T-helper 1 cell (primary cell): ENCODE results near the gene AIG1.
A peak's percentile ranks its signal among the peaks of the same experiment; 100 is the strongest.
"Not testable (repeated sequence)": the region's sequence is repeated elsewhere in the genome, so short reads cannot be mapped to it uniquely, and the experiment has no call there.

Experiments used
- DNase-seq, 5 donors: peaks; one replicate each; pipeline ENCODE4 v3.0.0-alpha.2; 2012 to 2020

AIG1 gene

DNA sequence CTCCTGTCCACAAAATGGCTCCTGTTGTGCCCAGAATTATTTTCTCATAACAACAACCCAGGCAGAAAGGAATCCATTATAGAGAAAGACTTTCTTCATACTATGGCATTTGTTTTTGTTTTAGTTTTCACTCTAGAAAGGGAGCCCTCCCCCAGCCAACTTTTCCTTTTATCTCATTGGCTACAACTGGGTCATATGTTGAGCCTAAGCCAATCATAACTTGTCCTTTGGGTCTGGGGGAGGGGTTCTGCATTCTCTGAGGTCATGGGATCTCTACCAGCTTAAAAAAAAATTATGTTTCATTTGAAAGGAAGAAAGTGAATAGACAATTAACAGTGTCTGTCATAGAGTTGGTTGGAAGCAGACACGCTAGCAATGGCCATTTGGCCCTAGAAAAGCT, 177.6 kb downstream of the AIG1 start:
- DNase-seq = no peak

DNA sequence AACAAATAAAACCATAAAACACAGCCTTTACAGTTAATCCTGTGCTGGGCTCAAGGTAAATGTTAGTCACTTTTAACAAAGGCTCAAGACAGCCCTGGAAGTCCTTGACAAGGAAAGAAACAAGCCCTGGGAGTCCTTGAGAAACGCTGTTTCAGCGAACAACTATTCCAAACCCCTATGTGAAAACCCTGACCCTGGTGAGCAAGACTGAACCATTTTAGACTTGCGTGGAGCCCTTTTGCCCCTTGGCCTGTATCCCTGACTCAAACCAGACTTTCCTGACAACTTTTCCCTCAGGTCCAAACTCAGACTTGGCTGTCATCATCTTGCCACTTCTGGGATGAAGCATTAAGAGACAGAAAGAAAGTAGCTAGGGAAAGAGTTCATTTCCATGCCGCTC, 180.4 kb downstream of the AIG1 start:
- no peak for DNase-seq

DNA sequence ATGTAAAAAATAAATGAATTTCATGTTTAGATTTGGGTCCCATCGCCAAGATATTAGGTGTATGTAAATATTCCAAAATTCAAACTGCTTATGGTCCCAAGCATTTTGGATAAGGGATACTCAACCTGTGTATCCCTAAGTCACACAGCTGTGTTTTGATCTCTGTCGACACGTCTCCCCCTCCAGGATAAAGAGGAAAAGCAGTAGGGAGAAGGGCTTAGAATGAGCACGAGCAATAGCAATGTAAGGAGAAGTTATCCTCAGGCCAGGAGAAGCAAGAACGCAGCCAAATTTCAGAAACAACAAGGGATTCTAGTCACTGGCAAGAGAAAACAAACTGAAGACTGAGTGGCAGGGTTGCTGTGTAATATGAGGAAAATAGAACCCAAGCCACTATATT, 181.2 kb downstream of the AIG1 start:
- DNase-seq = no peak

DNA sequence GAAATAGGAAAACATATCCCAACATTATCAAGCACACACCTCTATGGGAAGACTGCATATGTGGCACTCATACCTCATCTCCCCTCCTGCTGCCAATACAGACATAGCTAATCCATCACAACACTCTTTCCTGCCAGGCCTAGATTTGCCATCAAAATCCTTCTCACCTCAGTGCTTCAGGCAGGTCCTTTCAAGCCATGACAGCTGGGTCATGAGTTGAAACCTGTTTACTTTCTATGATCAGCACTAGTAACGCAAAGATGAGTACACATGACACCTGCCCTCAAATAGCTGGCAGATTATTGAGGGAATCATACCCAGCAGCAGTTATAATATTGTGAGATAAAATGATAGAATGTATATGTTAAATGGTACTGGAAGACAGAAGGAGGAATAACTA, 183.1 kb downstream of the AIG1 start:
- DNase-seq = no peak

DNA sequence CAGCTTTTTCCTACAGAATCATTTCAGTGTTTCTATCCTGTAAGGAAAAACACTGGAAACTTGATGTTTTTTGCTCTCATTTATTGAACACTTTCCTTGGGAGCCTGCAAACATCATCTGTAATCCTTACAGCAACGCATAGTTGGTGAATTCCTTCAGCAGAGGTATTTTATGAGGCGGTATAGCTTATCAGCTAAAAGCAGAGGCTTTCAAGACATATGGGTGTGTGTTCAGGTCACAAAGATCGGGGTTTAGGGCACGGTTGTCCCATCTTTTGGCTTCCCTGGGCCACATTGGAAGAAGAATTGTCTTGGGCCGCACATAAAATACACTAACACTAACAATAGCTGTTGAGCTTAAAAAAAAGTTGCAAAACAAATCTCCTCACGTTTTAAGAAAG, 185.0 kb downstream of the AIG1 start:
- DNase-seq = no peak

DNA sequence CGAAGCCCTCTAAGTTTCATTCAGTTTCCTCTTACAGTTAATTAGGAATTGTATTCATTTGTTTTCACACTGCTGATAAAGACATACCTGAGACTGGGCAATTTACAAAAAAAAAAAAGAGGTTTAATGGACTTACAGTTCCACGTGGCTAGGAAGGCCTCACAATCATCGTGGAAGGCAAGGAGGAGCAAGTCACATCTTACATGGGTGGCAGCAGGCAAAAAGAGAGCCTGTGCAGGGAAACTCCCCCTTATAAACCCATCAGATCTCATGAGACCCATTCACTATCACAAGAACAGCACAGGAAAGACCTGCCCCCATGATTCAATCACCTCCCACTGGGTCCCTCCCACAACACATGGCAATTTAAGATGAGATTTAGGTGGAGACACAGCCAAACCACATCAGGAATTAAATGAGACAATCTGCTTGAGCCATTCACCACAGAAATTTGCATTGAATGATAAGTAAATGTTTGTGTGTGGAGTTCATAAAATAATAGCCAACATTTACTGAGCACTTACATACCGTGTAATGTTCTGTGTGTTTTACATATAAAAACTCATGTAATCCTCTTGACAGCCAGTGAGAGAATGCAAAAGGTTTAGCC, 185.6 kb downstream of the AIG1 start:
- DNase-seq = not testable (repeated sequence)

DNA sequence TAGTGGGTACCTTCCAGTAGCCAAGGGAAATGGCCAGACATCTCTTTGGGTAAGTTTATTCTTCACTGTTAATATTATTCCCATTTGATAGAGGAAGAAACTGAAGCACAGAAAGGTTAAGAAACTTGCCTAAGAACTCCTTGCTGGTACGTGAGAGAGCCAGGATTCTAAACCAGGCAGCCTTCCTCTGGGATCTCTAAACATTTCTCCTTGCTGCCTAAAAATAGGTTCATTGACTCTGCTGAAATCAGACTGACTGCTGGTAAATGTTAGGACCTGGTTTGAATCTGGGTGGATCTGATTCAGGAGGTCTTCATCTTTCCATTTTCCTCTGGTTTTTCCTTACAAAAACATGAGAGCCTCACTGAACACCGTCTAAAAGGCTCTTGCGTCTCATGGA, 186.9 kb downstream of the AIG1 start:
- DNase-seq = no peak

DNA sequence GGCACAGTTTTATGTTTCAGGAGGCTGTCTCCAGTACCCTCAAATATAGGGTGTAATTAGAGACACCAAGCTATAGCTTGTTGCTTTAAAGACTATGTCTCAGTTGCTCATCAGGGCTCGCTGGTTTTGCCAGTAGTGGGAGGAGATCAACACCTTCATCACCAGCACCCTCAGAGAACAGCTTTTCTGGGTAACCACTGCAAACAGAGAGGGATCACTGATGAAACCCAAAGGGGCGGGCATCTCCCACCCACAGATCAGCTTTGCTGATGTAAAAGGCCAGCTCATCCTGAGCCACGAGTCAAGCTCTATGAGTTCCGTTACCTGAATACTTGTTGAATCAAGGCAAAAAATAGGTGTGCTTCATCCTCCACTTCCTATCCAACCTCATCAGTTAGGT, 187.7 kb downstream of the AIG1 start:
- DNase-seq = no peak

DNA sequence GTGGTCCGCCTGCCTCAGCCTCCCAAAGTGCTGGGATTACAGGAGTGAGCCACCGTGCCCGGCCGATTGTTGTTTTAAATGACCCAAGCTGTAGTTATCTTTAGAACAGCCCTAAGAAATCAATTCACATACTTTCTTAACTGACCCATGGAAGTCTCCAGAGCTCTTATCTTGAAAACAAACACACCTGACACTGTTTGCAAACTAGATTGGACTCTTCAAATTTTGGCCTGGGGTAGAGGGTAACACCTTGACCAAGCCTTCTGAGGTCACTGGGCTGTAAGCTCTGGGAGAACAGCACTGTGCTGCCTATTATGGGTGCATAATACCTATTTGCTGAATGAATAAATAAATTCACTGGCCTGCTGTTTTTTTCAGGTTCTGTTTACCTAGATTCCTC, 190.6 kb downstream of the AIG1 start:
- DNase-seq = no peak

DNA sequence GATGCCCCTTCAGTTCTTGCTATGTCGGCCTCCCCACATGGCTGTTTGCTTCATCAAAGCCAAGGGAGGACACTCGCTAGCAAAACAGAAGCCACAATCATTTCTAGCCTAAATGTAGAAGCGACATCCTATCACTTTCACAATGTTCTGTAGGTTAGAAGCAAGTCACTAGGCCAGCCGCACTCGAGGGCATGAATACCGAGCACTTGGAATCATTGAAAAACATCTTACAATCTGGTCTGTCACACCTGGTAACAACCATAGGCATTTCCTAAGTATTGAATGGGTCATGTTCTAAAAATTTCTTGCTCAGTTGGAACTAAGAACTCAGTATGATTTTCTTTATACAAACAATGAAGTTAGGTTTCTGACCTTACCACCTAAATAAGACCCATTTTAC, 192.3 kb downstream of the AIG1 start:
- DNase-seq = no peak

DNA sequence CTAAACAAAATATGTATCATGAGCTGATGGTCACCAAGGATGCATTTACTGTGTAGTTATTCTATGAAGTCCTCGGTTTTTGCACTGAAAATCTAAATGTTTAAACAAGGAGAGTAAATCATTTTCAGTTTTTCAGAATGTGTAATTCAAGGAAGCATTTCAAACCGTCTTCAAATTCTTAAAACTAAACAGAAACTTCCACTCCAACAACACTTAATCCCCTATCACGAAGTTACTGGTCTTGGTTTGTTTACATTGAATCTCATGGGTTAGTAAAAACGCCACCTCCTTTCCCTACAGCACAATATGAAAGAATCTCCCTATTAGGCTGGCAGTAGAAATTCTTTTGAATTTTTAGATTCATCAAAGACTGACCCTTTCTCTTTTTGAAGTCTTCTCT, 192.9 kb downstream of the AIG1 start:
- no peak for DNase-seq

DNA sequence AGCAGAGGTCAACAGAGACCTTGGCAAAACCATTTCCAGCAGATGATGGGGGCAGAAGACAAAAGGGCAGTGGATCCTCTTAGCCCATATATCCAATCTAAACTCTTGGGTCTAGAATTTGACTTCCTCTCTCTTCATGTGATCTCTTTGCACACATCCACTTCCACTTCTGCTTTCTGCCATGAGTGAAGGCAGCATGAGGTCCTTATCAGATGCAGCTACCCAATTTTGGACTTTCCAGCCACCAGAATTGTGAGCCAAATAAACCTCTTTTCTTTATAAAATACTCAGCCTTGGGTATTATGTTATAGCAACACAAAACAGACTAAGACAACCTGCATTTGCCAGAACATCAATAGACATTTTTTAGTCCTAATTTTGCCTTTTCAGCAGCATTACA, 198.3 kb downstream of the AIG1 start:
- no peak for DNase-seq

DNA sequence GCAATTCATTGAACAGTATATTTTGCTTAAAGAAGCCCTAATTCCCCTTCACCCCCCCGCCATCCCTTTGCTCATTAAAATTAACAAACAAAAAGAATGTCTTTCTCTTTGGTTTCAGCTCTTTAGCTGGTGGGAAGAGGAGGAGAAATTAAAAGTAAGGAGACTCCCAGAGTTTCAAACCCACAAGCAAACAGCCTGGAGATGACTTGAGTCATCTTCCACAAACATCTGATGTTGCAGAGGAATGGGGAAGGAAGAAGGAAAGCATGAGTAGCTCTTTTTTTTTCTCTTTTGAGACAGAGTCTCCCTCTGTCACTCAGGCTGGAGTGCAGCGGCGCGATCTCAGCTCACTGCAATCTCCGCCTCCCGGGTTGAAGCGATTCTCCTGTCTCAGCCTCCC, 200.2 kb downstream of the AIG1 start:
- no peak for DNase-seq

DNA sequence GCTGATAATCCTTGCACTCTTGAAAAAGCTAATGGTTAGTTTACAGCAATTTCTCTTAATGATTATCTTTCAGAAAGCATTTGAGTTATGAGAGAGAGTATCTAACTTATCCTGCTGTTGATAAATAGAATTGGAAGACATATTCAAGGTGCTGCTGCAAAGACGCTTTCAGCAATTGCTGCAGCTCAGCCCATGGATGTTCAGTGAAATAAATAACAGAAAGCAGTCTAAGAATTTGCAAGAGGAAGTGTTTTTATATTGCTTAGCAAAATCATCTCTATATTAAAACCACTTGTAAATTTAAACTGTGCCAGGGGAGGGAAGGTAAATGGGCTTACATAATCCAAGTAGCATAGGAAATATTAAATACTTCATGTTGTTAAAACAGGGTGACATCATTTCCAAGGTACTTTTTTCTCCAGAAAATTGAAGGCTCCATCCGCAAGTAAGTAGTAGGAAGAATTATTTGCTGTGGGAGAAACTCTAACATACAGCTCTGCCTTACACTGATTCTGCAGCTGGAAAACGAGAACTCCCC, 201.3 kb downstream of the AIG1 start:
- DNase-seq = no peak

DNA sequence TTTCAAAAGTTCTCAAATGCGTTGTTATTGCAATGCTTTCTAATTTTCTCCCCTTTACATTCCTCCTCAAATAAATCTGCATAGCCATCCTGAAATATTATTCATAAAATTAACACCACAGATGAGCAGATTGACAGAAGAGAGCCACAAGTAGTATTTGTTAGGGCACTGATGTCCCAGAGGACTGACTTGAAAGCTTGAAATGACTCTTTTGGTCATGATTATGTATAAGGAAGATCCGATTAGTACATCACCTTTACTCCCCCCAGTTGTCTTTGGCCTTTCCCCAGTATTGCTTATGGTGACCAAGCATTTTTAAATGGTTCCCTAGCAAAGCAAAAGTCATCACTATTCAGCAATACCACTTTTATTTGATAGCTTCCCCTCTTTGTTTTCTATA, 202.2 kb downstream of the AIG1 start:
- DNase-seq = no peak

DNA sequence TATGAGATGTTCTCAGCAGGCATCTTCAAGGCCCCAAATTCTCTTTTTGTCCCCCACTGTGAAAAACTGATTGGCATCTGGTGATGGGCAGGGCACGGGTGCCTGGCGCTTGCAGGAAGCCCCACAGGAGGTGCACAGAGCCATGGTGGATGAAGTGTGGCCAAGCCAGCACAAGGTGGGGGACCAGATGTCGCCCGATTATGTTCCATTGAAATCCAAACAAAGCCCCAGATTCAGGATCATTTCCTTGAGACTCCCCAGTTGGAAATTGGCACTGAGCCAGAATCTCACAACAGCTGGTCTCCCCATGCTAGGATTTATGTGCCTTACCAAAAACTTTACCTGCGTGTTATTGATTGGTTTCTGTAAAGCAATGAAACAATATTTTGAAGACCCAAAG, 203.7 kb downstream of the AIG1 start:
- DNase-seq = no peak

DNA sequence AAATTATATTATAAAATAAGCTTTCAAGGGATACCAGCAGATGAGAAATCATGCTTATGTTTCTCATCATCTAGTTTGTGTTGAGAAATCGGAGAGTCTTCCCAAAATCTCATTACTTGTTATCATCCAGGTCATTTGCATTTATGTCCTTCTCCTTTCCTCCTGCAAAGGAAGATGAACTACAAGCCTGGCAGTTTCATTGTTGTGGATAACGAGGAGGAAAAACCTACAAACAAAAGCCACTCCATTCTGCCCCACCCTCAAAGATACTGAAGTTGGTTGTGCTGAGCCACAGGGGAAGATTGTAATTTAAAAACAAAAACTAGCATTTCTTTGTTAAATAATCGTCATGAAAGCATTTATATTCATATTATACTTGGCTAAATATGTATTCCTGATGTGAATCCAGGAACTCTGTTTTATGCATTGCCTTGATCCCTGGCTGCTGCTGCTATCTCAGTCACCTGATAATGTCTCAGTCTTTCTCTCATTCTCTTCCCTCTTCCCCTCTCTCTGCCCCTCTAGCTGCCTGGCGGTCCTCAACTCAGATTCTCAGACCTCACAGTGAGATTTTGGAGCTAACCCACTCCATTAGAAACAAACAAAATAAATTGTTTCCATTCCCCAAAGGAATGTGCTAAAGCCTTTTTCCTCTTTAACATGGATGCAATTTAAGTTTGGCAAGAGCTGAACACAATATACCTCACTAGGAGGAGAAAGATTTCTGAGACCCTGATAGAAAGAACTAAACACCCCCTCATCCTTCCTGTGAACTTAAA, 204.5 kb downstream of the AIG1 start:
- DNase-seq = no peak

DNA sequence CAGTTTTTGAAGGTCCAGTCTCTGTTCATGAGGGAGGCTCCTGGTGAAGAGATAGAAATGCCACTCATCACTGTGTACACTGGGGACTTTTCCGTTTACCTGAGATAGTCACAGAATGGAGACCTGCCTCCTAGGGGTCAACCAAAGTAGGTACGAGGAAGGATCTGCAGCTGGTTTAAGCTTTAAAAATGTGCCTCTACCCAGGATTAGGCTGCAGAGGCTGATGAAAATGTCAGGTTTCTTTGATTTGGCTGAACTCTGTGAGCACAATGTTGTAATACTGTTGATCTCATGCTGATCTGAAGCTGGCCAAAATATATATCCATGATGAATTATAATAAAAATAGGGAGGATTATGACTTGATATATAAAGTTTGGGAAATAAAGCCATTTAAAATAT, 207.1 kb downstream of the AIG1 start:
- DNase-seq = no peak

DNA sequence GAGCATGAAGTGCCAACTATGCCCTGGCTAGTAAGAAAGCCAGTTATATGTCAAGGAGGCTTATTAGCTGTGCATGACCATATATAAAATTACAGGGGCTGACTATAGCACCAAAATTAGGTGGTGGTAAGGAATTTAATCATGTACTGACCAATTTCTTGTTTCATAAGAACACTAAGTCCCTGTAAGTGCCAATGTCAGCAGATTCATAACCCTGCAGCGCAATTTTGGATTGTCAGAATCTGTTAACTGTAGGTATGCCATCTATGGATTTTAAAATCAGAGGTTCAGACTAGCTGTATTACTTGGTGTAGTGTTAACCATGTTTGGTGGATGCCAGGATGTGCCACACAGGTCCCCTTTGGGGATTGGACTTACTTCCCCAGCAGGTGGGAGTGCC, 207.8 kb downstream of the AIG1 start:
- DNase-seq = no peak

DNA sequence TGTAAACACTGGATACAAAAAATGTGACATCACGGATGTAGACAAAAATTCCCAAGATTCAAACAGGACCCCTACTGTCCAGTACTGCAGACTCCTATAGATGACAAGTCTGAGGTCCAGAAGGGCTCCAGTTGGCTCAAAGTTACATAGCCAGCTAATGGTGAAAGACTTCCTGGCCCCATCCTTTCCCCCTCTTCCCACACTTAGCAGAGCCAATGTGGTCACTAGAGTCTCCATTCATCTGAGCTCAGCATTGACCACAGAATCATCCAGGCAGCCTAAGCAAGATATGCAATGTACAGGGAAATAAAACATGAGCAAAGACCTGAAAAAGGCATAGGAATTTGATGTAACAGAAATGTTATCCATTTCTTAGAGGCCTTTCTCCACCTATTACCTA, 209.3 kb downstream of the AIG1 start:
- no peak for DNase-seq

DNA sequence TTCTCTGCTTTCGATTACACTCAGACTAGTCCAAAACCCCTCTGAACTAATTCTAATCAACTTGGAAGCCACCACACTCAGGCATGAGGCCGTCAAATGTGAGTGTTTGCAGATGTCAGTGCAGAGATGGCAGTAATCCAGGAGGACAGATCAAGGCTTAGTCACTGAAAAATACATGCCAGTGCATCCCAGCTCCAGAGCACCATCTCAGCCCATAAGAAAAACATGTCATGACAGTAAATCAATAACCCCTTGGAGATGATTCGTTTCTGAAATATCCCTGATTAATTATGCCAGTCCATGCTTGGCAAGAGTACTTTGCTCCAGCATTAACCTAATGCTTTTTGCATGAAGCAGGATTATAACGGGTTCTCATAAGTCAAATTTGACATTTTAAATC, 210.3 kb downstream of the AIG1 start:
- no peak for DNase-seq

DNA sequence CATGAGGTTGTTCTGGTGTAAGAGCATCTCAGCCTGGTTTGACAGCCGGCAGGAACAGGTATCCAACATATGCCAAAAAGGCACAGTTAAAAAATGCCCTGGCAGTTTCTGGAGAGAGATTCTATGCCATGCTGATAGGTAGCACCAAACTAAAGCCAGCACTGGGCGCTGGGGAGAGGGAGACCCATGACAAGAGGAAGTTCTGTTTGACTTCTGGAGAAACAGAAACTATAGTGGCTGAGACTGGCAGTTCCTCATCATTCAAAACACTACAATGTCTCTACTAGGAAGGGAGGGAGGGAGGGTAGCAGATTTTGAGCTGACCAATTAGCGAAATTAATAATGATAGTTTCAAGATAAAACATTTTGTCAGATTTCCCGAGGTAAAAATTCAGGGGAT, 215.7 kb downstream of the AIG1 start:
- peak in 1 of 5 donors; percentile 33 for DNase-seq

DNA sequence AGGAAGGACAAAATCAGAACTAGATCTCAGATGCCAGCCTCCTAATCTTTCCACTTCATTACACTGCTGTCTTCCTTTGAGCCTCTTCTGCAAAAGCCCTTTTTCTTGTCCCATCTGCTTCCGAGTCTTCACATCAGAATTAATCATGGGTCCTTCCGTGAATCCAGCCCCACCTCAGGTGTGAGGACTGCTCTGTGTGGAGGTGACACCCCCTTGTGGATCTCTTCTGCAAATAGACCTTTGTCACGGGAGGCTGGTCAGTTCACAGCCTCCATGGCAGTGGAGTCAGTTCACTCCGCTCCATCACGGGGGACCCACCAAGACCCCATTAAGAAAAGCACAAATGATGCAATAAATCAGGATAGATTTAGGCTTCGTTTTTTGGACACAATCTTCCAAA, 218.7 kb downstream of the AIG1 start:
- no peak for DNase-seq

DNA sequence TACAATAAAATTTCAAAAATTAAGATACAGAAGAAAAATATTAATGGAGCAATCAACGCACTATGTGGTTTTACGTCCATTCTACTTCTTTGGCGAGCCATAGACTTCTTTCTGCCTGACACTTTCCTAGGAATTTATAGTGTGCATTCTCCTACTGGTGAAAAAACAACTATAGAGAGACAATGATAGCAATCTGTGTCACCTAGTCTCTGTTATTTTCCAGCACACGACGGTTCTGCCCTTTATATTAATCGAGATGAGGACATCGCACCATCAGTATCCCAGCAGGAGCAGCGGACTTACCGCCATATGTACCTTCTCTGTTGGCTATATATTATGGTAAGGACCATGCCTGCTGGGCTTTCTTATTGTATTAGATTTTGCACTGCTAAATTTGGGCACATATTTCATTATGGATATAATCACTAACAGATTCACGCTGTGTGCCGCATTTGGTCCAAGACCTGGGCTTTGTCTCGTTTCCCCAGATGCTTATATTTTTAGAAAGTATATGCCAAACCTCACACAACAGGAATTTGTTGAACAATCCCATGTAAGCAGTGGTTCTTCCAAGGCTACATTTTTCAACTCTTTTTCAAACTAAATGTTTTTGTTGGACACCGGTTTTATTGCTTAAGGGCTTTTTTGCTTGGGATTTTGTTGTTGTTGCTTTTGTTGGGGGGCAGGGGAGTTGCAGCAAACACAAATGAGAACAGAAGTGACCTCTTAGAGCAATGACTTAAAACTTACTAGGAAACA, 223.4 kb downstream of the AIG1 start:
- no peak for DNase-seq
